ENCODE data around the gene PDLIM1. TPM values are rescaled to one million over a fixed set of nuclear protein-coding genes. Genes with fewer than 3 reads are reported as not detected.

Gene PDLIM1
- total RNA-seq, 1 experiment from 2014 or later = 6.3 TPM

GRCh38 chr10:95315509-95315908 lies 24.7 kb upstream of the PDLIM1 start:
- DNase-seq (ENCODE audit: low read depth) = no peak

GRCh38 chr10:95314192-95314918 lies 23.6 kb upstream of the PDLIM1 start:
- no peak for DNase-seq (ENCODE audit: low read depth)

DNA sequence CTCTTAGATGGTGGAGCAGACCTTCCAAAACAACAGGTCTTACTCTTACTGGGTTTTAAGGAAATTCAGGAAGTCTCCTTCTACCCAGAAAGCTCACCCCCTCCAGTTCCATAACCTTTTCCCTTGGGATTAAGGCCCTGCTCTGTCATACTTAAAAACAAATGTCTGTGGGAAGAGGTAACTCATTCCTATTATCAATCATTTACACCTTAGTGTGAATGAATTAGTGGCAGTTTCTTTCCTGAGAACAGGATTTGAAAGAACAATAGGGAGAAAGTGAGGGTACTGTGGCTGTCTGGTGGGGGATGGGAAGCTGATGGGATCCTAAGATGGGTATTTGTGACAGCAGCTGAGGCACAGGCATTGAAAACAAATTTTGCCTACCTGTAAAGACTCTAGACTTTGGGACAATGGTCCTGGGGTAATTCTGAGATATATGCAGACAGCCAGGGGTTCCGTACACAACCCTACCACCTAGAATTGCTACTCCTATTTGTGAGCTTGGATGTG lies 22.2 kb upstream of the PDLIM1 start:
- DNase-seq (ENCODE audit: low read depth) = no peak

- no peak for DNase-seq (ENCODE audit: low read depth)
Observed at GRCh38 chr10:95312257-95312656, 21.5 kb upstream of the PDLIM1 start.

- DNase-seq (ENCODE audit: low read depth) = no peak
Observed at GRCh38 chr10:95309958-95310357, 19.2 kb upstream of the PDLIM1 start.

DNA sequence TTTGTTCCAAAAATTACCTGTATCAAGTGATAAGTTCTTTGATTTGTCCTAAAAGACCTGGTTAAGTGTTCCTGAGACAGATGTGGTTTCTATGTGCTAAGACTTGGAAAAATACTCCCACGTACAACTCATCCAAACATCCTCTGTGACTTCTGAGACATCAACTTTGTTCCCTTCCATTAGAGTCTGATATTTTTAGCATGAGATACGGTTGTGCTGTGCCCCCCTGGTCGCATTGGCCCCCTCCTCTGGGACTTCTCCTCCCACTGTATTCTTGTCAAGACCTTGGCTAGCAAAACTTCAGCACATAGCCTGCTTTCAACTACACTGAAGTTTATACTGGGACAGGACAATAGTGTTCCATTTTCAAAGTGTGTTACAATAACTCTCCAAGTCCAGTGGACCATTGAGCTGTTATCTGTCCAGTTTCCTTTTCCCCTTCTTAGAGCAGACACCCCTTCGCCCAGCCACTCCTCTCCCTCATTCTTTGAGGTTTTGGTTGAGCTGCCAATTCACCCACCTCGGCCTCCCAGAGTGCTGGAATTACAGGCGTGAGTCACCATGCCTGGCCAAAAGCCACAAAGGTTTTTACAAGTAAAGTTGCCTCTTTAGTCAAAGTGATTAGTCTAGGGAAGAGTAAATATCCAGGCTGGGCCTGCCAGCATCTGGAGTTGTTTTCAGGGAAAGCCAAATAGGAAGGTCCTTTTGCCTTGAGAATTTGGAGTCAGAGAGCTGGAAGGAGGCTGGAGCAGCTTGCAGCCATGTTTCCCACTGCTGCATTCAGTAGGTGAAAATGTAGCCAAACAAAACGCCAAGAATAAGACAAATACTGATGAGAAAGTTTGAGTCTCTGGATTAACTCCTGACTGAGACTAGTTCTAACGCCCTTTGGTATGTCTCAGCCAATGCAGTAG lies 17.8 kb upstream of the PDLIM1 start:
- peak; percentile 95 for DNase-seq (ENCODE audit: low read depth)

DNA sequence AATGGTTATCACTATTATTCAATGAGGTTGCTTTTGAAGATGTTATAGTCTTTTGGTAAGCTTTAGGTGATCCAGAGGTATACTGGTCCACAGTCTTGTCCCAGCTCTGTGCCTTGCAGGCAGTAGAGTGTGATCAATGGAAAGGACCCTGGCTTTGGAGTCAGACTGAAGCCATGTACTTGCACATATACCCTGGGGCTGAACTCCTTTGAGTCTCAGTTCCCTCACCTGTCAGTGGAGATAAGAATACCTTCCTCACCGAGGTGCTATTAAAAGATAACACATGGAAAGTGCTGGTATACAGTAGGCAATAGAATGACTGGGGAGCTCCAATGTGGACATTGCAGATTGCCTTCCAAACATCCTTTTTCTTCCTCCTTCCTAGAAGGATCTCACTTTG lies 16.0 kb upstream of the PDLIM1 start:
- DNase-seq (ENCODE audit: low read depth) = no peak

GRCh38 chr10:95306318-95306650 lies 15.5 kb upstream of the PDLIM1 start:
- DNase-seq (ENCODE audit: low read depth) = no peak

DNA sequence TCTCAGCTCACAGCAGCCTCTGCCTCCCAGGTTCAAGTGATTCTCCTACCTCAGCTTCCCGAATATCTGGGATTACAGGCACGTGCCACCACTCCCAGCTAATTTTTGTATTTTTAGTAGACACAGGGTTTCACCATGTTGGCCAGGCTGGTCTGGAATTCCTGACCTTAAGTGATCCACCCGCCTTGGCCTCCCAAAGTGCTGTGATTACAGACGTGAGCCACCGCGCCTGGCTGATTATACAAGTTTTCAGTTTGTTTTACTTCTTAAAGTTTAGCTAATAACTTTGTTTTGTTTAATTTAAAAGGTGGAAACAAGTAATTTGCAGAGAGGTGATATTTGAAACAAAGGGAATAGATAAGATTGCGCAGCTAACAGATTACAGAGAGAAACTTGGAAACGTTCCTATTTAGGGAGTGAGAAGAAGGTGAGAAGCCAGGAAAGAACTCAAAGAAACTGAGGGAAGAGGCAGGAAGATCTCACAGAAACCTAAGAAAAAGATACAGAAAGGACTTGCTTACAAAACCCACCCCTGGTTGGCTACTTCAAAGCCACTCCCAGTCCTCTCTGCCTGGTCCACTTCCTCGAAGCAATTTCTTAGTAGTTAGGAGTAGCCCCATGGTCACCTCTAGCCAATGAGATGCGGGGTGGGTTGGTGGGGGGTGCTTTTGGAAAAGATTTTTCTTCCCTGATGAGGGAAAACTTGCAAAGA lies 15.0 kb upstream of the PDLIM1 start:
- DNase-seq (ENCODE audit: low read depth) = no peak

GRCh38 chr10:95304976-95305375 lies 14.2 kb upstream of the PDLIM1 start:
- no peak for DNase-seq (ENCODE audit: low read depth)

GRCh38 chr10:95304463-95304862 lies 13.7 kb upstream of the PDLIM1 start:
- DNase-seq (ENCODE audit: low read depth) = no peak

DNA sequence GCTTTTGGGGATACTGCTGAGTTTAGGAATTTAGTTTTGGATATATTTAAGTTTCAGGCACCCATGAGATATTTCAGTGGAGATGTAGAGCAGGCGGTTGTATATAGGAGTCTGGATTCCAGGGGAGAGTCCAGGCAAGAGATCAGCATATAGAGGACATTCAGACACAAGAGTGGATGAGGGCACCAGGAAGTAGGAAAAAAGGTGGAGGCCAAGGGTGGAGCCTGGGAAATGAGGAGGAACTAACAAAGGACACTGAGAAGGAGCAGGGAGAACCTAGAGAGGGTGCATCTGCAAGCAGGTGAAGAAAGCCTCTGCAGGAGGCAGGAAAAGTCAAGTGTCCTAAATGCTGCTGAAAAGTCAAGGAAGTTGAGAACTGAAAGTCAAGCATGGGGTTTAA lies 13.1 kb upstream of the PDLIM1 start:
- no peak for DNase-seq (ENCODE audit: low read depth)

GRCh38 chr10:95303535-95303934 lies 12.7 kb upstream of the PDLIM1 start:
- DNase-seq (ENCODE audit: low read depth) = no peak

GRCh38 chr10:95300022-95300539 lies 9.3 kb upstream of the PDLIM1 start:
- DNase-seq (ENCODE audit: low read depth) = no peak

GRCh38 chr10:95297402-95297801 lies 6.6 kb upstream of the PDLIM1 start:
- DNase-seq (ENCODE audit: low read depth) = no peak

- no peak for DNase-seq (ENCODE audit: low read depth)
Observed at GRCh38 chr10:95296764-95297163, 6.0 kb upstream of the PDLIM1 start.

GRCh38 chr10:95295031-95295755 lies 4.4 kb upstream of the PDLIM1 start:
- no peak for DNase-seq (ENCODE audit: low read depth)

- no peak for DNase-seq (ENCODE audit: low read depth)
Observed at GRCh38 chr10:95293631-95294030, 2.8 kb upstream of the PDLIM1 start.

GRCh38 chr10:95291365-95292039 lies 699 bp upstream of the PDLIM1 start:
- no peak for DNase-seq (ENCODE audit: low read depth)

DNA sequence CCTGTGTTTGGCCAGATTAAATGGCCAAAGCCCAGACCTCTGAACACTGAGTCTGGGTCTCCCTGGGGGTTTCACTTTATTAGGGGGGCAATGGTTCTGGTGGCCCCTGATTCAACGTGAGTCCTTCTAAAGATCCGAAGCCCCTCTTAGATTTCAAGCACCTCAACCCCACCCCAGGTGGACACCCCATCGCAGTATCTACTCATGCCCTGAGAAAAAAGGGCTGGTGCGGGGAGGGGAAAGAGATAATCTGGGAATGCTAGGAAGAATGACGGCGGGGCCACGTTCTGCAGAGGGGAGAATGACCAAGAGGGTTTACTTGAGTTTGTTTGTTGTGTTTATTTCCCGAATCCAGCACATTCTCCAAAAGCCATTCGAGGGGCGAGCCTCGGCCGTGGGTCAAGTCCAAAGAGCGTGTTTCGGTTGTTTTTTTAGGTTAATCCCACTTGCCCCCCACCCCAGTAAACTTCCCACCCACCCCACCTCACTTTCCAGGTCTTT lies 832 bp downstream of the PDLIM1 start:
- no peak for DNase-seq (ENCODE audit: low read depth)
